Adrenal gland (tissue), 12 donors: Measurements from ENCODE around the gene ACBD4. TPM values are rescaled to one million over a fixed set of nuclear protein-coding genes. Genes with fewer than 3 reads are reported as not detected.

ENCODE experiments used
- DNase-seq, 7 donors: peaks; one replicate each; pipeline ENCODE4 v3.0.0-alpha.2; 2019 to 2020
- H3K27ac ChIP-seq, 5 donors: fragments of 200-600 bp; sonication (generic) in 4 of 5; 1 replicate in 3 of 5; 2 replicates in 2 of 5; pipeline versions ENCODE4 v1.5.1 to v1.8.0; 2016 to 2020; ENCODE audit warnings: mild to moderate bottlenecking in 1 of 5
- H3K27me3 ChIP-seq: fragments of 200-600 bp; 2 replicates; pipeline ENCODE4 v1.8.0; 2021
- H3K36me3 ChIP-seq, 2 donors: fragments of 200-600 bp; replicated peaks in 1 of 2; 1 replicate in 1 of 2; 2 replicates in 1 of 2; pipeline versions ENCODE4 v1.5.1 to v1.8.0; 2018 to 2022
- H3K4me1 ChIP-seq, 2 donors: fragments of 200-600 bp; replicated peaks in 1 of 2; 1 replicate in 1 of 2; 2 replicates in 1 of 2; pipeline versions ENCODE4 v1.5.1 to v1.8.0; 2018 to 2021
- H3K4me3 ChIP-seq, 4 donors: fragments of 200-600 bp; sonication (generic) in 3 of 4; one replicate each; pipeline ENCODE4 v1.5.1; 2016 to 2018
- H3K9me3 ChIP-seq, 3 donors: fragments of 200-600 bp; sonication (generic) in 1 of 3; replicated peaks in 1 of 3; 1 replicate in 2 of 3; 2 replicates in 1 of 3; pipeline versions ENCODE4 v1.5.1 to v1.8.0; 2016 to 2021
- POLR2A ChIP-seq, 2 donors: fragments of 450-650 bp; IDR thresholded peaks; one replicate each; pipeline ENCODE4 v1.6.1; 2017; ENCODE audit warnings: antibody characterized with exemption in 2 of 2, mild to moderate bottlenecking in 2 of 2, moderate library complexity in 1 of 2
- WGBS, 4 donors: extraction: QIAGEN DNeasy Blood & Tissue Kit in 2 of 4; methylation state at CpG; one replicate each; pipeline versions ENCODE4 v1.1.5 to v1.1.7; 2013 to 2017; 5-methylcytosine and 5-hydroxymethylcytosine counted together
- intact Hi-C, 2 donors: fragments of 100-400 bp; cut with DNase I; formaldehyde crosslinking; loops; one replicate each; pipeline versions ENCODE4 v1.14.1 to v1.15.0; 2022 to 2023
- polyA plus RNA-seq, 3 donors: library from polyadenylated mRNA; stranded (reverse); fragments of 200-250 nt in 2 of 3; fragments of 350-450 nt in 1 of 3; fragmentation: Illumina TruSeq in 1 of 3; extraction: RNeasy Lipid Tissue Mini Kit (QIAGEN cat#74804) in 1 of 3; gene quantifications; one replicate each; pipeline ENCODE4 v1.2.3, GENCODE V29; 2013 to 2014
- total RNA-seq, 9 donors: library from RNA; depleted of rRNA in 4 of 9; stranded (reverse); fragments of >200 nt in 4 of 9; fragments of 120-200 nt in 1 of 9; fragmentation: NEBNext Ultra II Directional in 1 of 9; extraction: Animal tissue kit (Norgen Biotek cat#: 25700) in 1 of 9; gene quantifications; one replicate each; pipeline versions ENCODE4 v1.1.0 to v1.2.4, GENCODE V29; 2013 to 2023
- TF ChIP-seq, protein P1 (sequence below), 6 experiments: fragments of 450-650 bp in 4 of 6; fragments of 200-600 bp in 2 of 6; sonication (generic) in 1 of 6; IDR thresholded peaks; 1 replicate in 5 of 6; 2 replicates in 1 of 6; pipeline versions ENCODE4 v1.5.1 to v1.8.0; 2016 to 2021; ENCODE audit warnings: antibody characterized with exemption in 6 of 6, mild to moderate bottlenecking in 2 of 6, moderate library complexity in 1 of 6
- donor health status: healthy with polysubstance abuse.
- donor health status: Bipolar disorder and iron deficiency.
- donor health status: DM: yes; HTN: yes; CAD: no.
- donor health status: DM: no; HTN: no; CAD: no.
- donor health status: DM: no; HTN: no; CAD: no.
- donor health status: DM: yes; HTN: yes; CAD: no.

The ACBD4 gene
- total and polyA plus RNA-seq, 12 donors = 6.6 to 71.3 (median 23.6) TPM

DNA sequence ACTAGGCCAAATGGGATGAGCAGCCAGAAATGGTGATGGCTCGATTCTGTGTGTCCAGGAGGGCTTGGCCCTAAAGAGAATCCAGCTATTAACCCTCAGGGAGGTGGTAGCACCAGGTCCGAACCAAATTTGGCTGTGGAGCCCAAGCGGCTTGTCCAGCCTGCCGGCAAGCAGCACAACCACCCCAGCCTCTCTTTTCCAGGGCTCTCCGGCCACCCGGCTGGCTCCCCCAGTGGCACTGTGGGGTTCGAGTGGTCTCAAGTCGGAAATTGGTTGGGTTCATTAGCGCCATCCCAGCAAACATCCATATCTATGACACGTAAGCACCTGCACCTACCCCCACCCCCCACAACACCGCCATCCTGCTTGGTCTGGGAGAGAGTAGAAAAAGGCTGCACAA, 38.6 kb upstream of the ACBD4 start:
- intact Hi-C loops = loop anchor here in 1 of 2 donors (5.0 kb wide), 1 partner anchor 175 kb away; no protein-coding TSS in a partner anchor
- Histone ChIP-seq H3K27me3 (no peaks in the 10 kb centered on the region), H3K27ac (peak overlapping the region in 4 of 5 donors; percentile 33 to 71 (median 58)), H3K4me1 (peaks cover 32 to 58% of the 10 kb centered on the region in 2 donors), H3K9me3 (no peaks in the 10 kb centered on the region), H3K4me3 (no peak overlapping the region), H3K36me3 (peaks cover 0 to 67% of the 10 kb centered on the region in 2 donors)
- no peak for TF ChIP-seq POLR2A (IDR thresholded peaks at IDR 0.05)
- TF ChIP-seq, protein P1, sequence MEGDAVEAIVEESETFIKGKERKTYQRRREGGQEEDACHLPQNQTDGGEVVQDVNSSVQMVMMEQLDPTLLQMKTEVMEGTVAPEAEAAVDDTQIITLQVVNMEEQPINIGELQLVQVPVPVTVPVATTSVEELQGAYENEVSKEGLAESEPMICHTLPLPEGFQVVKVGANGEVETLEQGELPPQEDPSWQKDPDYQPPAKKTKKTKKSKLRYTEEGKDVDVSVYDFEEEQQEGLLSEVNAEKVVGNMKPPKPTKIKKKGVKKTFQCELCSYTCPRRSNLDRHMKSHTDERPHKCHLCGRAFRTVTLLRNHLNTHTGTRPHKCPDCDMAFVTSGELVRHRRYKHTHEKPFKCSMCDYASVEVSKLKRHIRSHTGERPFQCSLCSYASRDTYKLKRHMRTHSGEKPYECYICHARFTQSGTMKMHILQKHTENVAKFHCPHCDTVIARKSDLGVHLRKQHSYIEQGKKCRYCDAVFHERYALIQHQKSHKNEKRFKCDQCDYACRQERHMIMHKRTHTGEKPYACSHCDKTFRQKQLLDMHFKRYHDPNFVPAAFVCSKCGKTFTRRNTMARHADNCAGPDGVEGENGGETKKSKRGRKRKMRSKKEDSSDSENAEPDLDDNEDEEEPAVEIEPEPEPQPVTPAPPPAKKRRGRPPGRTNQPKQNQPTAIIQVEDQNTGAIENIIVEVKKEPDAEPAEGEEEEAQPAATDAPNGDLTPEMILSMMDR (IDR thresholded peaks at IDR 0.05) = no peak
- peak in 1 of 7 donors; percentile 37 for DNase-seq
- WGBS, 4 donors = 74 to 85% (median 84%) methylated on average over 5 to 11 of the region's 11 CpGs

GRCh38 chr17:45098081-45098868, 37.2 kb upstream of the ACBD4 start:
- no peak overlapping the region for H3K4me3 ChIP-seq
- H3K4me1 ChIP-seq = peaks cover 20 to 54% of the 10 kb centered on the region in 2 donors
- WGBS, 4 donors = 85 to 91% (median 89%) methylated on average over 12 to 13 of the region's 13 CpGs
- H3K27ac ChIP-seq = peak overlapping the region in 3 of 5 donors; percentile 41 to 66 (median 56)
- DNase-seq = no peak
- no peaks in the 10 kb centered on the region for H3K9me3 ChIP-seq
- H3K27me3 ChIP-seq = no peaks in the 10 kb centered on the region
- TF ChIP-seq, protein P1 (IDR thresholded peaks at IDR 0.05) = no peak
- TF ChIP-seq POLR2A (IDR thresholded peaks at IDR 0.05) = no peak
- peaks cover 0 to 72% of the 10 kb centered on the region in 2 donors for H3K36me3 ChIP-seq
- intact Hi-C loops = loop anchor here in 1 of 2 donors (5.0 kb wide), 1 partner anchor 176 kb away; no protein-coding TSS in a partner anchor

GRCh38 chr17:45098869-45099616, 36.4 kb upstream of the ACBD4 start:
- peak; percentile 88 to 98 (median 95) for DNase-seq
- TF ChIP-seq, protein P1 (IDR thresholded peaks at IDR 0.05) = peak; percentile 82 to 93 (median 90)
- no peak for TF ChIP-seq POLR2A (IDR thresholded peaks at IDR 0.05)
- WGBS, 4 donors = 6 to 45% (median 32%) methylated on average over 4 to 9 of the region's 9 CpGs
- Histone ChIP-seq H3K27me3 (no peaks in the 10 kb centered on the region), H3K27ac (peak overlapping the region in 3 of 5 donors; percentile 48 to 66 (median 56)), H3K4me3 (no peak overlapping the region), H3K4me1 (peaks cover 13 to 46% of the 10 kb centered on the region in 2 donors), H3K36me3 (peaks cover 0 to 74% of the 10 kb centered on the region in 2 donors), H3K9me3 (no peaks in the 10 kb centered on the region)
- intact Hi-C loops = loop anchor here in 1 of 2 donors (5.0 kb wide), 1 partner anchor 177 kb away; no protein-coding TSS in a partner anchor

- 58 to 74% (median 64%) methylated on average over 8 to 9 of the region's 9 CpGs for WGBS, 4 donors
- Histone ChIP-seq H3K36me3 (peaks cover 0 to 77% of the 10 kb centered on the region in 2 donors), H3K9me3 (no peaks in the 10 kb centered on the region), H3K4me3 (no peak overlapping the region), H3K27me3 (no peaks in the 10 kb centered on the region), H3K4me1 (peaks cover 4 to 36% of the 10 kb centered on the region in 2 donors), H3K27ac (peak overlapping the region in 4 of 5 donors; percentile 61 to 80 (median 72))
- no peak for TF ChIP-seq POLR2A (IDR thresholded peaks at IDR 0.05)
- TF ChIP-seq, protein P1 (IDR thresholded peaks at IDR 0.05) = no peak
- no peak for DNase-seq
- intact Hi-C loops = loop anchor here in 1 of 2 donors (10.0 kb wide), 1 partner anchor 187 kb away; the partner anchor contains the start of gene GFAP
Observed at GRCh38 chr17:45101546-45101882, 34.0 kb upstream of the ACBD4 start.
